Adipocyte (in vitro differentiated cells): ENCODE data around the gene SKOR2.
A peak's percentile ranks its signal among the peaks of the same experiment; 100 is the strongest.

Experiments
- DNase-seq: peaks from one replicate; pipeline ENCODE4 v3.0.0-alpha.2; 2015; ENCODE audit warnings: low read depth
- H3K27me3 ChIP-seq: replicated peaks from 2 replicates; pipeline ENCODE4 v1.7.0; 2013; ENCODE audit warnings: mild to moderate bottlenecking, low read length, moderate library complexity; ENCODE audit not compliant: control insufficient read depth, insufficient read depth
- H3K36me3 ChIP-seq: 2 replicates; pipeline ENCODE4 v1.7.0; 2013; ENCODE audit warnings: low read length, mild to moderate bottlenecking, moderate library complexity; ENCODE audit not compliant: control insufficient read depth, insufficient read depth, severe bottlenecking
- H3K4me1 ChIP-seq: 2 replicates; pipeline ENCODE4 v1.7.0; 2013; ENCODE audit warnings: mild to moderate bottlenecking, low read length, moderate library complexity; ENCODE audit not compliant: control insufficient read depth, insufficient read depth
- H3K4me3 ChIP-seq: 2 replicates; pipeline ENCODE4 v1.7.0; 2013; ENCODE audit warnings: mild to moderate bottlenecking, low read length, moderate library complexity
- H3K9ac ChIP-seq: 2 replicates; pipeline ENCODE4 v1.7.0; 2013; ENCODE audit warnings: mild to moderate bottlenecking, low read length, moderate library complexity
- H3K9me3 ChIP-seq: 2 replicates; pipeline ENCODE4 v1.7.0; 2013; ENCODE audit warnings: mild to moderate bottlenecking, low read length, moderate library complexity; ENCODE audit not compliant: control insufficient read depth

Gene SKOR2

GRCh38 chr18:47180765-47181164 lies 70.7 kb downstream of the SKOR2 start:
- H3K4me1 ChIP-seq = no peaks in the 10 kb centered on the region
- no peaks in the 10 kb centered on the region for H3K36me3 ChIP-seq
- H3K4me3 ChIP-seq = no peak overlapping the region
- peaks cover 10% of the 10 kb centered on the region for H3K27me3 ChIP-seq
- peaks cover 6% of the 10 kb centered on the region for H3K9me3 ChIP-seq
- no peak overlapping the region for H3K9ac ChIP-seq
- DNase-seq = no peak

- Histone ChIP-seq H3K9ac (no peak overlapping the region), H3K36me3 (no peaks in the 10 kb centered on the region), H3K4me1 (peaks cover 7% of the 10 kb centered on the region), H3K4me3 (no peak overlapping the region), H3K9me3 (peaks cover 3% of the 10 kb centered on the region), H3K27me3 (peaks cover 10% of the 10 kb centered on the region)
- DNase-seq = no peak
Observed at GRCh38 chr18:47179520-47179919, 71.9 kb downstream of the SKOR2 start.

DNA sequence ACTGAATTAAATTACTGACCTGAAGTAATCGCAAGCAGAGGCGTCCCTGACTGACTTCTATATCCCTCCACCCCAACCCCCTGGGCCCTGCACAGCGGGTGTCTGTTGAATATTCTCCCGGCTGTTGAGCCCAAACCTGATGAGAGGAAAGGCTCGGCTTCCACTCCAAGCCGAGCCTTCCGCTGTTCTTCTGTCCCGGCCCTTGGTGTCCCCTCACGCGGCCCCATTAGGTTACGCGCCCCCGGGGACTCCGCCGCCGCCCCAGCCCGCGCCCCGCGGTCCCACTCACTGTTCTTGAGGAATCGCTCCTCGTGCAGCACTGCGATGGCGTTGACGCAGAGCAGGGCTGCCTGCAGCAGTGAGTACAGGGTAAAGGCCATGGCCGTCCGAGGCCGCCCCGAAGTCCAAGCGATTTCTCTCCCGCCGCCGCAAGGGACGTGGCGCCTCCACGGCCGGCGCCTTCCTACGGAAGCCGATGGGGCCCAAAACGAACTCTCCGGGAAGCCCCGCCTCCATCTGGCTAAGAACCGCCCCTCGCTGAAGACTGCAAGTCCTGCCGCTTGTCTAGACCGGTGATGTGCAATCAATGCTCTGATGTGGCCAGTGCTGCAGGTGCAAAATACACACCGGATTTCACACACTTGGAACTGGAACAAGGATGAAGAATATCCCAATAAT lies 75.4 kb downstream of the SKOR2 start, which contains the start of gene IER3IP1:
TSS of gene IER3IP1 (minus strand) at position 467 of the 678 bp plus-strand sequence. CDS start at position 380, 87 bp downstream.
- Histone ChIP-seq H3K27me3 (peaks cover 10% of the 10 kb centered on the region), H3K36me3 (peaks cover 4% of the 10 kb centered on the region), H3K4me3 (peak within 1 kb of the TSS; percentile 98), H3K9ac (peak within 1 kb of the TSS; percentile 97), H3K4me1 (peaks cover 8% of the 10 kb centered on the region), H3K9me3 (no peaks in the 10 kb centered on the region)
- peak; percentile 96 for DNase-seq

DNA sequence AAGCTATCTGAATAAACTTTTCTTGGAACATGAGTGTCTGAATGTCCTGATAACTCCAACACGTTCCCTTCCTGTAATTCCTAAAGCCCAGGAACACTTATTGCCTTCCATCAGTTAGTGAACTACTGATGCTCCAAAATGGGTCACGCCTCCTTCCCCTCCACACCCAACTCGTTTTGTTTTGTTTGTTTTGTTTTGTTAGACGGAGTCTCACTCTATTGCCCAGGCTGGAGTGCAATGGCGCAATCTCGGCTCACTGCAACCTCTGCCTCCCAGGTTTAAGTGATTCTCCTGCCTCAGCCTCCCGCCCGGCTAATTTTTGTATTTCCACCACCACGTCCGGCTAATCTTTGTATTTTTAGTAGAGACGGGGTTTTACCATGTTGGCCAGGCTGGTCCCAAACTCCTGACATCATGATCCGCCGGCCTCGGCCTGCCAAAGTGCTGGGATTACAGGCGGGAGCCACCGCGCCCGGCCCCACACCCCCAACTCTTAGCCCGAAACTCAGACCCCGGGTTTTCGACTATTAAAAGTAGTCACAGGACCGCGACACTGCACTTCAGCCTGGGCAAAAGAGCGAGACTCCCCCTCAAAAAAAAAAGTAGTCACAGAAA lies 76.1 kb downstream of the SKOR2 start:
- Histone ChIP-seq H3K27me3 (peaks cover 8% of the 10 kb centered on the region), H3K36me3 (peaks cover 4% of the 10 kb centered on the region), H3K9me3 (no peaks in the 10 kb centered on the region), H3K9ac (peak overlapping the region; percentile 97), H3K4me3 (peak overlapping the region; percentile 98), H3K4me1 (peaks cover 8% of the 10 kb centered on the region)
- peak; percentile 51 for DNase-seq

- DNase-seq = no peak
- H3K27me3 ChIP-seq = peaks cover 2% of the 10 kb centered on the region
- H3K4me1 ChIP-seq = peaks cover 8% of the 10 kb centered on the region
- no peaks in the 10 kb centered on the region for H3K9me3 ChIP-seq
- H3K36me3 ChIP-seq = peaks cover 4% of the 10 kb centered on the region
- peak overlapping the region; percentile 97 for H3K9ac ChIP-seq
- peak overlapping the region; percentile 98 for H3K4me3 ChIP-seq
Observed at GRCh38 chr18:47174545-47175116, 76.8 kb downstream of the SKOR2 start.

- H3K9me3 ChIP-seq = no peaks in the 10 kb centered on the region
- H3K4me1 ChIP-seq = peaks cover 8% of the 10 kb centered on the region
- no peak overlapping the region for H3K9ac ChIP-seq
- H3K27me3 ChIP-seq = no peaks in the 10 kb centered on the region
- no peak overlapping the region for H3K4me3 ChIP-seq
- no peak for DNase-seq
- H3K36me3 ChIP-seq = peaks cover 4% of the 10 kb centered on the region
Observed at GRCh38 chr18:47172476-47172875, 79.0 kb downstream of the SKOR2 start.

GRCh38 chr18:47168913-47169312 lies 82.5 kb downstream of the SKOR2 start:
- Histone ChIP-seq H3K9ac (no peak overlapping the region), H3K4me3 (no peak overlapping the region), H3K27me3 (no peaks in the 10 kb centered on the region), H3K9me3 (no peaks in the 10 kb centered on the region), H3K4me1 (no peaks in the 10 kb centered on the region), H3K36me3 (peaks cover 4% of the 10 kb centered on the region)
- DNase-seq = no peak

DNA sequence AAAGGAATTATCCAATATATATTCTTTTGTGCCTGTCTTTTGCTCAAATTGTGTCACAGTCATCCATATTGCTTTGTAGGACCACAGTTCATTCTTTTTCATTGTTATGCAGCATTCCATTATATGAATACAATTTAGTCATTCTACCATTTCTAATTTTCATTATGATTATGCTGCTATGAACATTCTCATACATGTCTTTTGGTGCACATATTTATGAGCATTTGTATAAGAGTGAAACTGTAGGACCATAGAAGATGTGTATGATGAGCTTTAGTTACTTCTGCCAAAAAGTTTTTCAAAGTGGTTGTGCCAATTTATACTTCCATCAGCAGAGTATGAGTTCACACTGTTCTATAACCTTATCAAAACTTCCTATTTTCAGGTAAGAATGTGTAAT lies 83.0 kb downstream of the SKOR2 start:
- H3K27me3 ChIP-seq = no peaks in the 10 kb centered on the region
- no peak for DNase-seq
- peaks cover 4% of the 10 kb centered on the region for H3K36me3 ChIP-seq
- H3K9me3 ChIP-seq = no peaks in the 10 kb centered on the region
- no peak overlapping the region for H3K9ac ChIP-seq
- peaks cover 3% of the 10 kb centered on the region for H3K4me1 ChIP-seq
- H3K4me3 ChIP-seq = no peak overlapping the region

- DNase-seq = no peak
- H3K36me3 ChIP-seq = no peaks in the 10 kb centered on the region
- no peak overlapping the region for H3K4me3 ChIP-seq
- no peaks in the 10 kb centered on the region for H3K9me3 ChIP-seq
- H3K9ac ChIP-seq = no peak overlapping the region
- H3K27me3 ChIP-seq = no peaks in the 10 kb centered on the region
- H3K4me1 ChIP-seq = peaks cover 9% of the 10 kb centered on the region
Observed at GRCh38 chr18:47166294-47166693, 85.2 kb downstream of the SKOR2 start.

- peak; percentile 26 for DNase-seq
- Histone ChIP-seq H3K4me1 (peaks cover 9% of the 10 kb centered on the region), H3K9me3 (no peaks in the 10 kb centered on the region), H3K36me3 (no peaks in the 10 kb centered on the region), H3K4me3 (peak overlapping the region; percentile 69), H3K9ac (peak overlapping the region; percentile 30), H3K27me3 (no peaks in the 10 kb centered on the region)
Observed at GRCh38 chr18:47163241-47163640, 88.2 kb downstream of the SKOR2 start.

GRCh38 chr18:47160256-47160655 lies 91.2 kb downstream of the SKOR2 start:
- H3K9ac ChIP-seq = no peak overlapping the region
- H3K4me1 ChIP-seq = peaks cover 9% of the 10 kb centered on the region
- H3K27me3 ChIP-seq = no peaks in the 10 kb centered on the region
- no peaks in the 10 kb centered on the region for H3K9me3 ChIP-seq
- no peak overlapping the region for H3K4me3 ChIP-seq
- no peak for DNase-seq
- H3K36me3 ChIP-seq = peaks cover 5% of the 10 kb centered on the region
